ENCODE data around the gene HSF4. TPM values are rescaled to one million over a fixed set of nuclear protein-coding genes. Genes with fewer than 3 reads are reported as not detected.

HSF4 gene
- total RNA-seq, 1 experiment from 2014 or later, result 4.9 TPM

DNA sequence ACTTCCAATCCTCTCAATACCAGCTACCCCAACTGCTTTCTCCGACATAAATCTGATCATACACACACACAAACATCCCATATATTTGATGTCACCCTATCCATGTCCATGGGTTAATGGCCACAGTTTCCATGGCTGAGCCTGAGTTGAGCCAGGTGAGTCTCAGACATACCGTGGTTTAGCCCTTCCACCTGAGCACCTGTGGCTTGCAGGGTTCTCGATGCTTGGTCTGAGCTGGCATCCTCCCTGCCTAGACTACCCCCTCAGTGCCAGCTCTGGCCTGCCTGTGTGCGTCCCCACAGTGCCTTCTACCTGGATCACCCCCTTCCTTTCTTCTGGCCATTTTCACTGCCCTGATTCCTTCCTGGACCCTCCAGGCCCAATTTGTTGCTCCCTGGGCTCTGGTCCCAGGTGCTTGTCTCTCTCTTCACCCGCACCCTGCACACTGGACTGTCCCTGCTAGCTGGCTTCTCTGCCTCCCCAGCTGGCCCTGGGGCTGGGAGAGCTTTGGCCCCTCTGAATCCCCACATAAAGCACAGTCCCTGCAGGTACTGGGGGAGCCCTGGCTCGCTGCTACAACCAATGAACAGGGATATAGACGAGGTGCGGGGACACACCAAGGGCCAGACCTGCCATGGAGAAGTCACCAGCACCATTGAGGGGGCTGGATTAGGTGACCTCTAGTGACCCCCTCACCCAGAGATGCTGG is 41.7 kb downstream of the HSF4 start:
- H3K4me1 ChIP-seq, result peaks cover 5% of the 10 kb centered on the region; the same call in 1 of the 2 replicates
- H3K27ac ChIP-seq, result no peak overlapping the region
- peaks cover 13% of the 10 kb centered on the region for H3K36me3 ChIP-seq
- no peaks in the 10 kb centered on the region for H3K9me3 ChIP-seq (replicated peaks)
- no peak overlapping the region for H3K4me3 ChIP-seq
- H3K27me3 ChIP-seq, result no peaks in the 10 kb centered on the region
- no peak for DNase-seq

DNA sequence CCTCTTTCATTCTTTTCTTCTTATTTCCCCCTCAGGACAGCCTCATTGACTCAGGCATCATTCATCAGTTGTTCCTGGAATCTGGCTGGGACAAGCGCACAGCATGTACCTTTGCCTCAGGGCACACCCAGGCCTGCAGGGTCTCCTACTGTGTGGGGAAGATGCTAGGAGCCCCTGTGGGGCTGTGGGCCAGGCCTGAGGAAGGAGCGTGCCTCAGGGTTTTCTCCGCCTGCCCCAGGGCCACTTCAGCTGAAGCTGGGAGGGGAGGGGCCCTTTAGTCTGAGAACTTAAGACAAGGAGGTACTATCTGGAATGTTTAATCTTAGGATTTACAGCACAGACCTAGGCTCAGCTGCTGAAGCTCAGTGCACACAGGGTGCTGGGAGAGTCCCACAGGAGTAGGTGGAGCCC is 42.3 kb downstream of the HSF4 start:
- DNase-seq, result no peak
- Histone ChIP-seq H3K27ac (no peak overlapping the region), H3K9me3 (replicated peaks) (no peaks in the 10 kb centered on the region), H3K36me3 (peaks cover 8% of the 10 kb centered on the region; the same call in 1 of the 2 replicates), H3K27me3 (no peaks in the 10 kb centered on the region), H3K4me3 (no peak overlapping the region), H3K4me1 (peaks cover 5% of the 10 kb centered on the region; the same call in 1 of the 2 replicates)

DNA sequence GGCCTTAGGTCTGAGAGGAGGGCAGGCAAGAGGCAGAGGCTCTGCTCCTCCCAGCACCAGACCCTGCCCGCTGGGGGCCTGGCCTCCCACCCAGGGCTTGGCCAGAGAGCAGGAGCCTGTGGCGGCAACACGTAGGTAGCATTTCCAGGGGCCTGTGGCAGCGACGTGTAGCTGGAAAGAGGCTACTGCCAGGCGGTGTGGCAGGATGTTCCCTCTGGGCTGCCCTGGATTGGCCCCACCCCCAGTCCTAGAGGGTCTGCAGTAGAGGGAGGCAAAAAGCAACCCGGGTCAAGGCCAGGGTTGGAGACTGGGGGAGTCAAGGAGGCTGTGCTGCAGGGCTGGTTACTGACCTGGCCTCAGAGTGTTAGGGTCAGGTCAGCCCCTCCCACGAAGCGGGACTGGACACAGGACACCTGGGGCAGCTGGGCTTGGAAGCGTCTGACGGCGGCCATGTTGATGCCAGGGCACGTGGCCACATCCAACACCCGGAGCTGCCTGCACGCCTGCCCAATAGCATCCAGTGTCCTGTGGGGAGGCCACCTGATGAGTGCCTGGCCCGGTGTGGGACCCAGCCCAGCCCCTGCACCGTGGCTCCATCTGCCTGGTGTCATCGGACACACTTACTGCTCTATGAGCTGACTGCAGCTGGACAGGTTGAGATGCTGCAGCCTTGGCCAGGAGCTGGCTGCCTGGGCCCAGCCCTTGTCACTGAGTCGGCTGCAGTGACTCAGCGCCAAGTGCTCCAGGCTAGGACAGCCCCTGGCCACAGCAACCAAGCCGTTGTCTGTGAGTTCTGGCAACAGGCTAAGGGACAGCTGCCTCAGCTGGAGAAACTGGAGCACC is 42.9 kb downstream of the HSF4 start:
- Histone ChIP-seq H3K4me3 (no peak overlapping the region), H3K27ac (no peak overlapping the region), H3K9me3 (replicated peaks) (no peaks in the 10 kb centered on the region), H3K4me1 (peaks cover 5% of the 10 kb centered on the region; the same call in 1 of the 2 replicates), H3K27me3 (no peaks in the 10 kb centered on the region), H3K36me3 (peaks cover 3% of the 10 kb centered on the region; the same call in 1 of the 2 replicates)
- no peak for DNase-seq

DNA sequence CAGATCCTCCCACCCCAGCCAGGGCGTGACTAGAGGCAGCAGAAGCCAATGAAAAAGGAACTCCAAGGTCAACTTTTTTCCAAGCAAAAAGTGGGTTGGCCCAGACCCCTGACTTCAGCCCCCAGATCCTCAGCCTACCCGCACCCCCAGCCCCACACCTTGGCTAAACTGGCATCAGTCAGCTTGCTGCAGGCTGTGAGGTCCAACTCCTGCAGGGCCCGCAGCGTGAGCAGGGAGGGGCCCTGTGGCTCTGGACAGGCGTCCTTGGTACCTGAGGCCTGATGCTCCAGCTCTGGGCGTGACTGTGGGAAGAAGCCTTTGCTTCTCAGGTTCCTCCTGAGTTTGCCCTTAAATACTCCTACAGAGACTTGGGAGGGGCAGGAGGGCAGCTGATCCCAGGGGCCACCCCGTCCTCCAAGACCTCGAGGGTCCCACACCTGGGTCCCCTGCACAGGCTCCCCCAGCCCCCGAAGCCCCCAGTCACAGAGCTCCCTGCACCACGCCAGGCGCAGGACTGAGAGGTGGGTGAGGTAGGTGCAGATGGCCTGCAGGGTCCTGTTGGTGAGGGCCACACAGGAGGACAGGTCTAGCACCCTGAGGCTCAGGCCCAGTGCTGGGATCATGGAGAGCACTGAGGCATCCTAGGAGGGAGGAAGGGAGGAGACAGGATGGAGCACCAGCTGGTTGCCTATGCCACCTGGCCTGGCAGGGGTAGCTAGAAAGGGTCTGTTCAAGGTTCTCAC is 43.8 kb downstream of the HSF4 start:
- H3K27me3 ChIP-seq, result no peaks in the 10 kb centered on the region
- no peaks in the 10 kb centered on the region for H3K9me3 ChIP-seq (replicated peaks)
- no peak overlapping the region for H3K4me3 ChIP-seq
- H3K27ac ChIP-seq, result no peak overlapping the region
- H3K36me3 ChIP-seq, result peaks cover 3% of the 10 kb centered on the region; the same call in 1 of the 2 replicates
- DNase-seq, result no peak
- peaks cover 5% of the 10 kb centered on the region; the same call in 1 of the 2 replicates for H3K4me1 ChIP-seq

DNA sequence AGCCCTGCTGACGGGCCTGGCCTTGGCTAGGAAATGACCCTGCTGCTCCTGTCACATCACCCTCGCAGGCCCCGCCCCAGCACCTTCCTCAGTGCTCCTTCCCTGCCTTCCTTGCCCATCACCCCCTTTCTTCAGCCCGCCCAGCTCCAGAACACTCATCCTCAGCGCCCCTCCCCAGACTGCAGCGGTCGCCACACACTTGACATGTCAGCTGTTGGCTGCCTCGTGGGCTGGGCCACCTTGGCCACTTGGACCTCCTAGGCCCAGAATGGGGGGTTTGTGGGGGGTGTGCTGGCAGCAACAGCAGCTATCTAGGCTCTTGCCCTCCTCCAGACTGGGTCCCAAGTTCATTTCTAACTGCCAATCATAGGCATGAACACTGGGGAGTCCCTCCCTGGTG is 45.0 kb downstream of the HSF4 start:
- no peaks in the 10 kb centered on the region for H3K9me3 ChIP-seq (replicated peaks)
- peaks cover 3% of the 10 kb centered on the region; the same call in 1 of the 2 replicates for H3K36me3 ChIP-seq
- H3K27ac ChIP-seq, result no peak overlapping the region
- H3K27me3 ChIP-seq, result no peaks in the 10 kb centered on the region
- DNase-seq, result no peak
- H3K4me3 ChIP-seq, result no peak overlapping the region
- H3K4me1 ChIP-seq, result peaks cover 5% of the 10 kb centered on the region; the same call in 1 of the 2 replicates

DNA sequence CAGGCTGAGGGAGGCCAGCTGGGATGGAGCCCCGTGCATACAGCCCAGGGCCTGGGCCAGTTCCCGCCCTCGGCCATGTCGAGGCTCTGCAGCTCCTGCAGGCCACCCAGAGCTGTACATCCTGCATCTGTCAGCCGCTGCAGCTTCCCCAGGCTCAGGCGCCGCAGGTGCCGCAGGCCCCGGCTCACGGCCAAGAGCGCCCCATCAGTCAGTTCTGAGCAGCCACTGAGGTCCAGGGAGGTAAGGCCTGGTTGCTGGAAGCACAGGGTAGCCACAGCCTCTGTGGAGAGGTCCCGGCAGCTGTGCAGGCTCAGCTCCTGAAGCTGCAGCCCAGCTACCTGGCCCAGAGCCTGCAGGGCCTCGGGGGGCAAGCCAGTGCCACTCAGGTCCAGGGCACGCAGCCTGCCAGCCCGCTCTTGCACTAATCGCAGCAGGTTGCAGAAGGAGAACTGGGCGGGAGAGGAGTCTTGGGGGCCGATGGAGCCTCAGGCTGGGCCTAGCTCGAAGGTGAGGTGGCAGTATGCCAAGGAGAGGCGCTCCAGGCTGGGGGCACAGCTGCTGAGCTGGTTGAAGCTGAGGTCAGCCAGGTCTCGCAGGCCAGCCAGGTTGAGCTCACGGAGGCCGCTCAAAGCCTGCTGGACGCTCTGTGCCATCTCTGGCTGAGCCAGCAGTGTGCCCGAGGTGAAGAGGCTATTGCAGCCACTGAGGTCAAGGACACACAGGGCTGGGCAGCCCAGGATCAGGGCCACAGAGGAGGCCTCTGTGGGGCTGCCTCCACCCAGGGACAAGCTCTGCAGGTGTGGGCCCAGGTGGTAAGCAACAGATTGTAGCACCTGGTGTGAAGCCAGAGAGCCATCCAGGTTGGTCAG is 45.8 kb downstream of the HSF4 start:
- Histone ChIP-seq H3K27me3 (no peaks in the 10 kb centered on the region), H3K4me1 (peaks cover 5% of the 10 kb centered on the region; the same call in 1 of the 2 replicates), H3K36me3 (0 out of 2 replicates have a peak, but pooled peaks cover 3% of the 10 kb centered on the region), H3K4me3 (no peak overlapping the region), H3K9me3 (replicated peaks) (no peaks in the 10 kb centered on the region), H3K27ac (no peak overlapping the region)
- peak; percentile 51 to 57 for DNase-seq

DNA sequence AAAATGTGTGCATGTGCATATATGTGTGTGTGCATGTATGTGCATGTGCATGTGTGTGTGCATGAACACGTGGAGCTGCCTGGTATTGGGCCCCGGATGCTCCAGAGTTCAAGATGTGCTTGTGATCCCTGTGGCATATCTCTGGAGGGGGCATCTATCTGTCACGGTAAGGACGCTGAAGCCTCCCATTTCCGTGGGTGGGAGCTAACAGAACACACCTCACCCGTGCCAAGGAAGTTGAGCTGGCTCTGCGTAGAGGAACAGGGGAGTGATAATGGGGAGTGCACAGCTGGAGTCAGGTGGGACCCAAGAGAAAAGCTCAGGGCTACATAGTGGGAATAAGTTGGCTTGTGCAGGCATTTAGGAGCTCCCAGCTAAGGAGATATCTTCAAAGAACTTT is 47.1 kb downstream of the HSF4 start:
- Histone ChIP-seq H3K4me1 (peaks cover 5% of the 10 kb centered on the region; the same call in 1 of the 2 replicates), H3K4me3 (no peak overlapping the region), H3K9me3 (replicated peaks) (no peaks in the 10 kb centered on the region), H3K27ac (no peak overlapping the region), H3K27me3 (no peaks in the 10 kb centered on the region), H3K36me3 (no peaks in the 10 kb centered on the region)
- no peak for DNase-seq

DNA sequence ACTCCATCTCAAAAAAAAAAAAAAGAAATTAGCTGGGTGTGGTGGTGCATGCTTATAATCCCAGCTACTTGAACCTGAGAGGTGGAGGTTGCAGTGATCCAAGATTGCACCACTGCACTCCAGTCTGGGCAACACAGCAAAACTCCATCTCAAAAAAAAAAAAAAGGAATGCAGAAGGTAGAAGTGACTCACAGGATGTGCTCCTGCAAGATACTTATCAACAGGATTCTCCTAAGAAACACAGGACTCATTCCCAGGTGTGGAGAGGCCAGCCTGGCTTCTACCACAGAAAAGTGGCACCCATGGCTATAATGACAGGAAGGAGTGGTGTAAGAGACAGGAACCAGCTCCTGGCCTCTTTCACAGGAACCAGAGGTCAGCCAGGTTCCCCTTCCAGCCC is 48.2 kb downstream of the HSF4 start:
- Histone ChIP-seq H3K27ac (no peak overlapping the region), H3K27me3 (no peaks in the 10 kb centered on the region), H3K36me3 (no peaks in the 10 kb centered on the region), H3K4me1 (peaks cover 5% of the 10 kb centered on the region; the same call in 1 of the 2 replicates), H3K9me3 (replicated peaks) (no peaks in the 10 kb centered on the region), H3K4me3 (no peak overlapping the region)
- no peak for DNase-seq

DNA sequence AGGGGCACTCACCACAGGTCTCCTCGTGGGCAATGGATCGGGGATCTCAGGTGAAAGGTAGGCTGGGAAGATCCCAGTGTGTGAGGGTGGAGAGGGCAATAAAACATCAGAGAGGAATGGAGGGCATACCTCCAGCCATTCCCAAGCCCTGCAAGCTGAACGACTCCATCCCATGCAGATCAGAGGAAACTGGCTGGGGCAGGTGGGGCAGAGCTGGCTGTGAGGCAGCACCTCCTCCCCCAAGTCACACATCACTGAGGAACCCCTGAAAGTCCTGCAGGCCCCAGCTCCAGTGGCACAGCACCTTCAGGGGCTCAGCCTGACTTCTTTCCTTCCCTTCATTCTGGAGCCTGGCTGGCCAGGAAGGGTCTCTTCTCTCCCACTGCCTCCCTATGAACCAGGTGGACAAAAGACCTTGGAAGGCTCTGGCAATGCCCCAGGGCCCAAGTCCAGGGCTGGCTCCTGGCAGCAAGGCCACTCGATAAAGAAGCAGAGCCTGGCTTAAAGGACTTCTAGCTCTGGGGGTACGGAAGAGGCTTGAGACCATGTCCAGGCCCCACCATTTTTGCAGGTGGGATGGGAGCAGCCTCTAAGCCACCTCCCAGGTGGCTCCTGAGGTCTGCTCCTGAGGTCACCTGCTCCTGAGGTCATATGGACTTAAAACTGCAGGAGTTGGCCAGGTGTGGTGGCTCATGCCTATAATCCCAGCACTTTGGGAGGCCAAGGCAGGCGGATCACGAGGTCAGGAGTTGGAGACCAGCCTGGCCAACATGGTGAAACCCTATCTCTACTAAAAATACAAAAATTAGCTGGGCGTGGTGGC is 48.9 kb downstream of the HSF4 start:
- no peaks in the 10 kb centered on the region for H3K27me3 ChIP-seq
- no peaks in the 10 kb centered on the region for H3K36me3 ChIP-seq
- no peak for DNase-seq
- no peaks in the 10 kb centered on the region for H3K9me3 ChIP-seq (replicated peaks)
- H3K27ac ChIP-seq, result no peak overlapping the region
- H3K4me1 ChIP-seq, result peaks cover 5% of the 10 kb centered on the region; the same call in 1 of the 2 replicates
- no peak overlapping the region for H3K4me3 ChIP-seq

DNA sequence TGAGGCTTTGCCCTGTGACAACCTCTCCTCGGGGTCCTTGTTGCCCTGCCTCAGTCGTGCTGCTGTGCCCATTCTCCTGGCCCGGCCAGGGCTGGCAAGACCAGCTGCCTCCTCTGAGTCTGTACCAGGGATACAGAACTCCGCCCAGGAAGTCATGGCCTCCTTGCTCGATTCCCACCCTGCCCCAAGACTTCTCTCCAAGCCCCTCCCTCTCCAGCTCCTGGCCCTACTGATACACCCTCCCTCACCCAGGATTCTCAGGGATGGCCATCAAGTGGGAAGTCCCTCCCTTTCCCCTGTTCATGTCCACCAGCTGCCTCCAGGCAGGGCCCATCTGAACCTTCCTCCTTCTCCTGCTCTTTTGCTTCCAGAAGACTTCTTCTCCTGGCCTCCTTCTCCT is 51.2 kb downstream of the HSF4 start:
- H3K9me3 ChIP-seq (replicated peaks), result no peaks in the 10 kb centered on the region
- H3K4me1 ChIP-seq, result no peaks in the 10 kb centered on the region
- H3K36me3 ChIP-seq, result 0 out of 2 replicates have a peak, but pooled peaks cover 1% of the 10 kb centered on the region
- DNase-seq, result no peak
- H3K27me3 ChIP-seq, result no peaks in the 10 kb centered on the region
- H3K27ac ChIP-seq, result no peak overlapping the region
- H3K4me3 ChIP-seq, result no peak overlapping the region

DNA sequence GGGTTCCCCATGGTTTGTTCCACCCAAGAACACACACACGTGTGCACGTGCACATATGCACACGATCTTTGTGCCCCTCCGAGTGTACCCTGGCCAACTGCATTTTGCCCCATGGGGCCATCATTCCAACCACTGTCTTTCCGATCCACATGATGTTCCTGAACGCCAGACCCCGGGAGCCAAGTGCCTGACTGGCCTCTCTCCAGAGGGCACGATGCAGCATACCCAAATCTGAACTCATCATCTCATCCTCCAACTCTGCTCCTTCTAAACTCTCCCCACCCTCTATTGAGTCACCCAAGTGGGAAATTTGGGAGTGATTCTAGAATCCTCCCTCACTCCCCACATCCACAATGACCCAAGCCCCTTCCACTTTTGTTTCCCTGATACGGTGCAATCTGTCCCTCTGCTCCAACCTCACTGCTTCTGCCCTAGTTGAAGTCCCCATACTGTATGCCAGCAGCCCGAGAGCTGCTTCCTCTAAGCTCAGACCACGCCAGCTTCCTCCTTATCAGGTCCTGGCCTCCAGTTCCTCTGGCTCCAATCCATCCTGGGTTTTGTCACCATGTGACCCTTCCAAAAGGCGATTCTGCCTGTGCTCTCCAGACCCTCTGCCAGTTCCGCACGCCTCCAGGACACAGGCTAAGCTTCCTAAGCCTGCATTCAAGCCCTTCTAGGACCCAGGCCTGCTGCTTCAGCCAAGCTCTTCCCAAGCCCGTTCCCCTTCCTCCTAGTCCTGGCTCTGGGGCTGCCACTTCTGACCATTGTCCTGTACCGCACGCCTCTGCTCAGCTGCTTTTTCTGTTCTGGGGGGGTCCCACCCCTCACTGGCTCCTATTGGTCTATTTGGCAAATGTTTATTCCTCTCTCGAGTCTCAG is 52.3 kb downstream of the HSF4 start:
- no peak overlapping the region for H3K27ac ChIP-seq
- H3K9me3 ChIP-seq (replicated peaks), result no peaks in the 10 kb centered on the region
- H3K36me3 ChIP-seq, result 0 out of 2 replicates have a peak, but pooled peaks cover 2% of the 10 kb centered on the region
- DNase-seq, result no peak
- no peaks in the 10 kb centered on the region for H3K4me1 ChIP-seq
- no peaks in the 10 kb centered on the region for H3K27me3 ChIP-seq
- H3K4me3 ChIP-seq, result no peak overlapping the region
